Daoy (cell line): ENCODE data around the gene STAG1. TPM values are rescaled to one million over a fixed set of nuclear protein-coding genes. Genes with fewer than 3 reads are reported as not detected.
"Not testable (repeated sequence)": the region's sequence is repeated elsewhere in the genome, so short reads cannot be mapped to it uniquely, and the experiment has no call there.

Experiments used
- DNase-seq: peaks from one replicate; pipeline ENCODE4 v3.0.0-alpha.2; 2015; ENCODE audit warnings: low read depth
- total RNA-seq: library from RNA; depleted of rRNA; stranded (reverse); fragments of >200 nt; shearing (Covaris generic); gene quantifications from 2 replicates; pipeline ENCODE4 v1.2.3, GENCODE V29; 2014

Gene STAG1
- total RNA-seq, 1 experiment from 2014 or later, result 35.6 TPM

DNA sequence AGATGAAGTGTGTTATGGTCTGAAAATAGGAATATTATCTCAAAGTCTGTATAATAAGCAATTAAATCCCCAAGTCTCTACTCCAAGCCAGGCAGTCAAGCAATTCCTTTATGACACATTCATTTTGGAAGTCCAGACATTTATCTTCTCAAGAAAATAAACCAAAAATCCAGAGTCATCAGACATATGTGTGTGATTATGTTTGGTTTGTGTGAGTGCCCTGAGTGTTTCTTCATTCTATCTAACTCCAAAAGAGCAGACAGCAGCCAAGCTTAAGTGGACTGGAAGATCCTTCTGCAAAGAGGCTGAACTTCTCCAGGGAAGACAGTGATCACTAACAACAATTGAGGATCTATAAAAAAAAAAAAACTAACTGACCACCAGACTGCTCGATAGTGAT is 239.8 kb downstream of the STAG1 start:
- no peak for DNase-seq

DNA sequence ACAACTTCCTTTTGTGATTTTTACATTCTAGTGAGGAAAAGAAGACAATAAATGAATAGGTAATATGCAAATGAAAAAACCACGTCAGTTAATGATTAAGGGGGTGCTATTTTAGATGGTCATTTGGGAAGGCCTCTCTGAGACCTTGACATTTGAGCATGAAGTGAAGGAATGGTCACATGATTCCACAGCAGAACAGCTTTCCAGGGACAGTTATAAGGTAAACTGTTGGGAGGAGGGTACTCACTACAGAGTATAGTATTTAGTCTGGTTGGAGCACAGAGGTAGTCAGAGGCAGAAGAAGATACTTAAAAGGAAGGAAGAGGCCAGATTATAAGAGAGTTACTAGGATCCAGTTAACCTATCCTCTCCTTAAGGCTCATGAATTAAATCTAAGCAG is 246.5 kb downstream of the STAG1 start:
- no peak for DNase-seq

- DNase-seq, result no peak
Measured at GRCh38 chr3:136503056-136503455, 249.1 kb downstream of the STAG1 start.

- no peak for DNase-seq
Measured at GRCh38 chr3:136498919-136499447, 253.2 kb downstream of the STAG1 start.

- DNase-seq, result no peak
Measured at GRCh38 chr3:136495213-136495612, 257.0 kb downstream of the STAG1 start.

- no peak for DNase-seq
Measured at GRCh38 chr3:136490646-136491405, 261.4 kb downstream of the STAG1 start.

- DNase-seq, result no peak
Measured at GRCh38 chr3:136485777-136486176, 266.4 kb downstream of the STAG1 start.

DNA sequence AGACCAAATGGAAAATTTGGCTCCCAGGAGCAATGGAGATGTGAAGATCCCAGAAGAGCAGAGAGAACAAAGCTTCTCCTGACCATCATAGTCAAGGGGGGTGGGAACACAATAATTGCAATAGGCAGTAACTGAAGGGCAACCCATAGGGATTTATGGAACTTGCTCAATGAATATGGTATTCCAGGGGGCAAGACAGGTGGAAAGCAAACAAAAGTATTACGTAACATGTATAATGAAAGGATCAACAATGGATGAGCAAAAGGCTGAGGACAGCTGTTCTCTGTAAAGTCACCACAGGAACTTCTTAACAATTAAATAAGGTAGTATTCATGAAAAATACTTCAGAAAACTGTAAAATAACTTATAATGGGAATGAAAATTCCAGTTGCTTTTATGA is 275.9 kb downstream of the STAG1 start:
- no peak for DNase-seq

GRCh38 chr3:136474876-136475275 is 277.3 kb downstream of the STAG1 start:
- DNase-seq, result not testable (repeated sequence)

DNA sequence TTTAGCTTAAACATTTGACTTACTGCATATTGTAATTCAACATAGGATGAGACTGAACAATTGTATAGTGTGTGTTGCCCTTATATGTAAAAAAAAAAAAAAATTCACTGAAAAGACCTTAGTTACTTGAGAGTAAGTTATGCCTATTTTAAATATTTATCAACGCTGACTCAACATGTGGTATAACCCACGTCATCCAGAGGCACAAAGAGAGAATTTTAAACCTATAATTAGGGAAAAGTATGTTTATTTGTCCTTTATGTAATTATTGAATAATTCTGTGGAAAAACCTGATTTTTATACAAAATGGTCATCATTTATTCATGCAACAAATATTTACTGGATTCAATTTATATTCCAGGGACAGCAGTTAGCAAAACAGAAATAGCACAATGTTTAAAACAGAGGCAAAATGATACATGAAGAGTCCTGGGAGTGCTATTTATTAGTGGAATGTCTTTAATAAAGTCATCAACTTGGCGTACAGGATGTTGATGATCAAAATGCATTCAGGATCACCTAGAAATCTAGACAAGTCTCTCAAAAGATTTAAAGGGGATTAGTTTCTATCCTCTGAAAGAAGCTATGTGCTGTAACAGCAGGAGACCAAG is 278.4 kb downstream of the STAG1 start:
- no peak for DNase-seq

DNA sequence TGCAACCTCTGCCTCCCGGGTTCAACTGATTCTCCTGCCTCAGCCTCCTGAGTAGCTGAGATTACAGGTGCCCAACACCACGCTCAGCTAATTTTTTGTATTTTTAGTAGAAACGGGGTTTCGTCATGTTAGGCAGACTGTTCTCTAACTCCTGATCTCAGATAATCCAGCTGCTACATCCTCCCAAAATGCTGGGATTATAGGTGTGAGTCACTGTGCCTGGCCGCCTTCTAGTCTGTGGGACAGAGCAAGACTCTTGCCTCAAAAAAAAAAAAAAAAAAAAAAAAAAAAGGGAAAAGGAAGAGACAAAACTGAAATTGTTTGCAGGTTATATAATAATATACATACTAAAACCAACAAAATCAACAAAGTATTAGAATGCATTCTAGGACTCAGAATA is 286.9 kb downstream of the STAG1 start:
- DNase-seq, result no peak

- DNase-seq, result no peak
Measured at GRCh38 chr3:136464502-136464901, 287.7 kb downstream of the STAG1 start.

DNA sequence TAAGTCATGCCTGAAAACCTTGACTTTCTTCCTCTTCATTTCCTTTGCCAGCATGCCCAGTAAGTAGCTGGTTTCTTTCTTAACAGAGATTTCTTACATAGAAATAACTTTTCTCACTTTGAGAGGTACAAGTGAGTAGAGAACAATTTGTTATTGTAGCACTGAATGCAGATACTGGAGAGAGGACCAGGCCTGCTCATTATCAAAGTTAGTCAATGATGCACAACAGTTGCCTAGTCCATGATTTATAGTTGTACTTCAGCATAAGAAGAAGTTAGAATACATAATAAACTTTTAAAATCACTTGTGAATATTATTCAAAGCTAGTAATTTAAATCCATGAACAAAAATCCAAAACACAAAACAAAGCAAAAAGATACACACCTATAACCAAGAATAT is 289.0 kb downstream of the STAG1 start:
- DNase-seq, result no peak

DNA sequence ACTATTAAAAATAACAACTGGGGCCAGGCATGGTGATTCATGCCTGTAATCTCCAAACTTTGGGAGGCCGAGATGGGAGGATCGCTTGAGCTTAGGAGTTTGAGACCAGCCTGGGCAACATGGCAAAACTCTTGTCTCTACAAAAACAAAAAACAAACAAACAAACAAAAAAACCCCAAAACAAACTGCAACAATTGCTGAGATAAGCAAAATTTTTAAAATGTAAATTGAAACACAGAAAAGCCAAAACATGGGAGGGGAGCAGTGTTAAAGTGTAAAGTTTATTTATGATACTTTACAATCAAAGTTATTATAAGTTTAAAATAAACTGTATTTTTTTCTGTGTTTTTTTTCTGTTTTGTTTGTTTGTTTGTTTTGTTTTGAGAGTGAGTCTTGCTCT is 294.4 kb downstream of the STAG1 start:
- no peak for DNase-seq

DNA sequence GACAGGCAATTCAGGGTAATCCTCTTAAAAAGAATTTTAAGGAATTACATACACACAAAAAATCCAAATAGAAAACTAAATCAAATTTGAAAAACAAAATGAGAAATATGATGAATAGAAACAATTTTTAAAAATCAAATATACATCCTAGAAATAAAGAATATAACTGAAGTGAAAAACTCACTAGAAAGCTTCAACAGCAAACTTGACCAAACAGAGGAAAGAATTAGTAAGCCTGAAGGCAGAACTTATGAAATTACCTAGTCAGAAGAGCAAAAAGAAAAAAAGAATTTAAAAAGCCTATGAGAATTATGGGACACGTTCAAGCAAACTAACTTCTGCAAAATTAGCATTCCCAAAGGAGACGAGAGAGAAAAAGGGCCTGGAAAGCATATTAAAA is 296.0 kb downstream of the STAG1 start:
- DNase-seq, result no peak

GRCh38 chr3:136444581-136444980 is 307.6 kb downstream of the STAG1 start:
- no peak for DNase-seq

DNA sequence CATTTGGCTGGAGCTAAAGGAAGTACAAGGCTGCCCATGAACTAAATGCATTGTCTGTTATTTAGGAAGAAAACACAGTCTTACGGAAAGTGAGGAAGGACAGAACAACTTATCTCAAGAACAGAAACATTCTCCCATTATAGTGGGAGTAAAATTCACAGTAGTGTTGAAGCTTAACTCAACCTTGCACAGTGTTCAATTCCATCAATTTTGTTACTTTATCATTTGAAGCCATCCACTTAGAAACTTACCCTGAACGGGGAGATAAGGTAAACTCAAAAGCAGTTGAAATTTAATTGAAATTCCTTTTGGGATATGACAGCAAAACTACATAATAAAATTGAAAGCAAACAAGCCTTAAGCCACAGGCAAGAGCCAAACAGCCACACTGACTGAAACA is 315.1 kb downstream of the STAG1 start:
- no peak for DNase-seq

GRCh38 chr3:136434429-136434828 is 317.7 kb downstream of the STAG1 start:
- DNase-seq, result no peak

DNA sequence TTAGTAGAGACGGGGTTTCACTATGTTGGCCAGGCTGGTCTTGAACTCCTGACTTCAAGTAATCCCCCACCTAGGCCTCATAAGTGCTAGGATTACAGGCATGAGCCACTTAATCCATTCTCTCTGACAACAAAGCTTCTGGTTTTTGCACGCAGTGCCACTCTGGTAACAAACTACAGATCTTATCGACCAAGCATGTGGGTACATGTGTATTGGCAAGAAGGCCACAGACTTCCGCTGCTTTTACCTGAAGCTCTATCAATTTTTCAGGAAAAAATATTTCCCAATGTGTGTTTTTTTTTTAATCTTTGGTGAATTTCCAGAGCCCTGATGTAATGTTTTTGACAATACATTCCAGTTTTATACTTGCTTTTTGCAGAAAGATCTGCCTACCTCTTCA is 319.5 kb downstream of the STAG1 start:
- no peak for DNase-seq

DNA sequence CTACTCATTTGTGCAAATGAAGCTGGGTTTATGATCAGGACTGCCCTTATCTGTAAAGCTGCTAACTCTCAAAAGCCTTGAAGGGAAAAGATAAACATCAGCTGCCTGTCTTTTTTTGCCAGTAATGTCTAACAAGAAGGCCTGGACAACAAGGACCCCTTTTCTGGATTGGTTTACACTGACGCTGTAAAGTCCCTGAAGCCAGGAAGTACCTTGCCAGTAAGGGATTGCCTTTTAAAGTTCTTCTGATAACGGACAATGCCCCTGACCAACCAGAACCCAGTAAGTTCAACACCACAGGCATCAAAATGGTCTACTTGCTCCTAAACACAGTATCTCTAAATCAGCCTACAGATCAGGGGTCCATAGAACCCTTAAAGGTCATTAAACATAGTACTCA is 324.0 kb downstream of the STAG1 start:
- no peak for DNase-seq

- no peak for DNase-seq
Measured at GRCh38 chr3:136427236-136427635, 324.9 kb downstream of the STAG1 start.

DNA sequence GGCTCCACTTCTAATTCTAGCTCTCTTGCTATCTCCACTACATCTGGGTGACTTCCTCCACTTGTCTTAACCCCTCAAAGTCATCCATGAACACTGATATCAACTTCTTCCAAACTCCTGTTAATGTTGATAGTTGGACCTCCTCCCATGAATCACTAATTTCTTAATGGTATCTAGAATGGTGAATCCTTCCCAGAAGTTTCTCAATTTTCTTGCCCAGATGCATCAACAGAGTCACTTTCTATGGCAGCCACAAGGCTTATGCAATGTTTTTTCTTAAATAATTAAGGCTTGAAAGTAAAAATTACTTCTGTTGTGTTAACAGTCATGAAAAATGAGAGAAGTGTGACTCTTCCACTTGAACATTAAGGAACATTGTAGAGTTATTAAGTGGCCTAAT is 337.7 kb downstream of the STAG1 start:
- DNase-seq, result no peak

- DNase-seq, result no peak
Measured at GRCh38 chr3:136412307-136412706, 339.9 kb downstream of the STAG1 start.
